B cell (primary cell): Measurements from ENCODE around the gene DNAH6. TPM values are rescaled to one million over a fixed set of nuclear protein-coding genes. Genes with fewer than 3 reads are reported as not detected.

Experiments used
- ATAC-seq: fragments of 200-7000 bp; cut with Tn5 transposase; one replicate; pipeline ENCODE4 v1.10.0; 2021; ENCODE audit warnings: low read depth, mild to moderate bottlenecking, moderate number of reproducible peaks, moderate library complexity
- CTCF ChIA-PET: fragments of 350-600 bp; sonication (Branson Sonifier 250); formaldehyde crosslinking; loops from one replicate; lab custom pipeline; 2021; ENCODE audit warnings: antibody characterized with exemption, inconsistent platforms; lab: Charles Lee
- POLR2A ChIA-PET: fragments of 350-600 bp; sonication (Branson Sonifier 250); formaldehyde crosslinking; loops from one replicate; lab custom pipeline; 2021; ENCODE audit warnings: antibody characterized with exemption; lab: Charles Lee
- DNase-seq: peaks from one replicate; pipeline ENCODE4 v3.0.0; 2013
- H2AFZ ChIP-seq: 2 replicates; pipeline ENCODE4 v1.6.1; 2012; ENCODE audit warnings: mild to moderate bottlenecking, low read depth, low read length; ENCODE audit not compliant: insufficient read depth, poor library complexity, severe bottlenecking
- H3K27ac ChIP-seq, 2 donors: 1 replicate in 1 of 2; 2 replicates in 1 of 2; pipeline ENCODE4 v1.5.1; 2012 to 2013; ENCODE audit warnings: low read length in 2 of 2, mild to moderate bottlenecking in 2 of 2, moderate library complexity in 1 of 2
- H3K27me3 ChIP-seq, 4 experiments: fragments of 200-600 bp in 1 of 4; sonication (generic) in 1 of 4; replicated peaks in 1 of 4; 1 replicate in 2 of 4; 2 replicates in 2 of 4; pipeline versions ENCODE4 v1.6.1 to v1.7.0; 2013 to 2016; ENCODE audit warnings: low read length in 3 of 4, mild to moderate bottlenecking in 2 of 4, mixed read lengths in 1 of 4, moderate library complexity in 1 of 4; ENCODE audit not compliant: insufficient read depth in 4 of 4, control insufficient read depth in 3 of 4; ENCODE audit errors: control extremely low read depth in 1 of 4
- H3K36me3 ChIP-seq, 2 experiments: replicated peaks in 1 of 2; 1 replicate in 1 of 2; 2 replicates in 1 of 2; pipeline versions ENCODE4 v1.6.1 to v1.7.1; 2013; ENCODE audit warnings: low read length in 1 of 2; ENCODE audit not compliant: insufficient read depth in 2 of 2, control insufficient read depth in 1 of 2; ENCODE audit errors: control extremely low read depth in 1 of 2, extremely low read depth in 1 of 2
- H3K4me1 ChIP-seq, 2 donors: fragments of 200-600 bp in 1 of 2; sonication (generic) in 1 of 2; 1 replicate in 1 of 2; 2 replicates in 1 of 2; pipeline versions ENCODE4 v1.5.1 to v1.6.1; 2013 to 2017; ENCODE audit warnings: low read length in 2 of 2; ENCODE audit not compliant: control insufficient read depth in 2 of 2, insufficient read depth in 2 of 2
- H3K4me2 ChIP-seq: replicated peaks from 2 replicates; pipeline ENCODE3; 2012; ENCODE audit warnings: mild to moderate bottlenecking, low read depth, low read length; ENCODE audit not compliant: poor library complexity, severe bottlenecking
- H3K4me3 ChIP-seq, 5 experiments: fragments of 200-600 bp in 1 of 5; sonication (generic) in 1 of 5; 1 replicate in 3 of 5; 2 replicates in 2 of 5; pipeline versions ENCODE4 v1.5.1 to v1.7.0; 2011 to 2016; ENCODE audit warnings: low read length in 4 of 5, mild to moderate bottlenecking in 4 of 5, low read depth in 2 of 5, control low read depth in 1 of 5, moderate library complexity in 1 of 5; ENCODE audit not compliant: insufficient read depth in 1 of 5; ENCODE audit errors: control extremely low read depth in 1 of 5, extremely low read depth in 1 of 5
- H3K79me2 ChIP-seq: fragments of 200-600 bp; sonication (generic); one replicate; pipeline ENCODE4 v1.6.0; 2016; ENCODE audit warnings: low read length; ENCODE audit not compliant: control insufficient read depth, insufficient read depth
- H3K9ac ChIP-seq: fragments of 200-600 bp; sonication (generic); 2 replicates; pipeline ENCODE4 v1.6.1; 2017; ENCODE audit warnings: mild to moderate bottlenecking, low read length, moderate library complexity
- H3K9me3 ChIP-seq, 3 donors: one replicate each; pipeline versions ENCODE4 v1.6.1 to v1.7.1; 2013; ENCODE audit warnings: low read length in 2 of 3; ENCODE audit not compliant: control insufficient read depth in 2 of 3, insufficient read depth in 1 of 3; ENCODE audit errors: control extremely low read depth in 1 of 3
- H4K20me1 ChIP-seq: 2 replicates; pipeline ENCODE4 v1.6.0; 2012; ENCODE audit warnings: mild to moderate bottlenecking, low read length; ENCODE audit not compliant: insufficient read depth, control insufficient read depth, poor library complexity, severe bottlenecking
- H3K27ac Mint-ChIP-seq: one replicate; pipeline ENCODE4 v1.8.0; 2021; ENCODE audit warnings: mixed read lengths
- H3K27me3 Mint-ChIP-seq: one replicate; pipeline ENCODE4 v1.8.0; 2021; ENCODE audit warnings: mixed read lengths
- H3K4me1 Mint-ChIP-seq: one replicate; pipeline ENCODE4 v1.8.0; 2021; ENCODE audit warnings: mixed read lengths
- H3K4me3 Mint-ChIP-seq: one replicate; pipeline ENCODE4 v1.8.0; 2021; ENCODE audit warnings: mixed read lengths
- H3K9me3 Mint-ChIP-seq: one replicate; pipeline ENCODE4 v1.8.0; 2022; ENCODE audit warnings: mixed read lengths; ENCODE audit not compliant: insufficient read depth
- CTCF ChIP-seq: fragments of 200-600 bp; IDR thresholded peaks from one replicate; pipeline ENCODE4 v1.8.0; 2022; ENCODE audit warnings: antibody characterized with exemption, mild to moderate bottlenecking
- EZH2 ChIP-seq: IDR thresholded peaks from 2 replicates; pipeline ENCODE4 v1.6.1; 2012; ENCODE audit warnings: borderline replicate concordance, low read depth, mild to moderate bottlenecking, moderate library complexity, low read length; ENCODE audit not compliant: insufficient read depth, poor library complexity, severe bottlenecking
- WGBS: methylation state at CpG from one replicate; pipeline ENCODE4 v1.1.5; 2013; ENCODE audit warnings: missing lambda C conversion rate; ENCODE audit not compliant: insufficient coverage; 5-methylcytosine and 5-hydroxymethylcytosine counted together
- intact Hi-C: fragments of 100-400 bp; cut with micrococcal nuclease; formaldehyde crosslinking; loops from one replicate; pipeline ENCODE4 v1.10.0; 2022
- polyA plus RNA-seq: library from polyadenylated mRNA; depleted of rRNA; stranded (reverse); fragments of >200 nt; gene quantifications from 2 replicates; pipeline ENCODE4 v1.2.3, GENCODE V29; 2012
- total RNA-seq, 2 donors: library from RNA; stranded (reverse); fragments of 120-200 nt in 1 of 2; gene quantifications; 1 replicate in 1 of 2; 2 replicates in 1 of 2; pipeline versions ENCODE4 v1.2.3 to v1.2.4, GENCODE V29; 2013 to 2022

Gene DNAH6
- total and polyA plus RNA-seq, 2 donors (not counting 1 experiment from before 2014, with no cell fraction given) = 0.01 to 1.9 TPM

- Histone ChIP-seq H3K4me1 (peaks cover 11 to 13% of the 10 kb centered on the region in 2 donors), H4K20me1 (no peaks in the 10 kb centered on the region), H3K9ac (no peak overlapping the region), H3K4me3 (no peak overlapping the region), H3K27me3 (no peaks in the 10 kb centered on the region), H3K4me2 (no peak overlapping the region), H2AFZ (no peak overlapping the region), H3K79me2 (peaks cover 31% of the 10 kb centered on the region), H3K9me3 (peaks cover 0 to 18% (median 10%) of the 10 kb centered on the region in 3 donors), H3K36me3 (no peaks in the 10 kb centered on the region), H3K27ac (no peak overlapping the region)
- H3K9me3 Mint-ChIP-seq = no peaks in the 10 kb centered on the region
- ChIA-PET CTCF (interaction anchor here (1.2 kb wide), 1 partner anchor 10 kb away, joined by 3 read pairs; no protein-coding TSS in a partner anchor), POLR2A (no interaction called here)
- no peak overlapping the region for H3K4me3 Mint-ChIP-seq
- WGBS = 83% methylated on average over 3 of the region's 4 CpGs
- DNase-seq (no peak), ATAC-seq (no peak)
- TF ChIP-seq EZH2 = no peak
- TF ChIP-seq CTCF = no peak
- H3K27me3 Mint-ChIP-seq = no peaks in the 10 kb centered on the region
- intact Hi-C loops = loop anchor here (5.0 kb wide), 1 partner anchor 73 kb away; no protein-coding TSS in a partner anchor
- no peak overlapping the region for H3K27ac Mint-ChIP-seq
- peaks cover 24% of the 10 kb centered on the region for H3K4me1 Mint-ChIP-seq
Measured at GRCh38 chr2:84854850-84855249, 338.6 kb downstream of the DNAH6 start.

GRCh38 chr2:84855731-84856130, 339.4 kb downstream of the DNAH6 start:
- H3K79me2 ChIP-seq = peaks cover 39% of the 10 kb centered on the region
- CTCF ChIA-PET = interaction anchor here (1.2 to 3.4 kb wide), 2 partner anchors 9 to 70 kb away, joined by 3 to 12 read pairs; no protein-coding TSS in a partner anchor
- DNase-seq (no peak), ATAC-seq (no peak)
- Mint-ChIP-seq H3K4me1 (peaks cover 24% of the 10 kb centered on the region), H3K27ac (no peak overlapping the region), H3K27me3 (no peaks in the 10 kb centered on the region), H3K9me3 (no peaks in the 10 kb centered on the region), H3K4me3 (no peak overlapping the region)
- H4K20me1 ChIP-seq = no peaks in the 10 kb centered on the region
- H3K4me2 ChIP-seq = no peak overlapping the region
- H3K36me3 ChIP-seq = no peaks in the 10 kb centered on the region
- POLR2A ChIA-PET = no interaction called here
- no peak overlapping the region for H3K4me3 ChIP-seq
- WGBS = no CpG with 5 or more reads among the region's 11 CpGs
- peaks cover 11 to 13% of the 10 kb centered on the region in 2 donors for H3K4me1 ChIP-seq
- H2AFZ ChIP-seq = no peak overlapping the region
- TF ChIP-seq EZH2 (no peak), CTCF (no peak)
- intact Hi-C loops = loop anchor here (5.0 kb wide), 1 partner anchor 73 kb away; no protein-coding TSS in a partner anchor
- H3K9ac ChIP-seq = no peak overlapping the region
- no peaks in the 10 kb centered on the region for H3K27me3 ChIP-seq
- peaks cover 0 to 18% (median 10%) of the 10 kb centered on the region in 3 donors for H3K9me3 ChIP-seq
- no peak overlapping the region for H3K27ac ChIP-seq
